ENCODE data around the gene SRM.

DNA sequence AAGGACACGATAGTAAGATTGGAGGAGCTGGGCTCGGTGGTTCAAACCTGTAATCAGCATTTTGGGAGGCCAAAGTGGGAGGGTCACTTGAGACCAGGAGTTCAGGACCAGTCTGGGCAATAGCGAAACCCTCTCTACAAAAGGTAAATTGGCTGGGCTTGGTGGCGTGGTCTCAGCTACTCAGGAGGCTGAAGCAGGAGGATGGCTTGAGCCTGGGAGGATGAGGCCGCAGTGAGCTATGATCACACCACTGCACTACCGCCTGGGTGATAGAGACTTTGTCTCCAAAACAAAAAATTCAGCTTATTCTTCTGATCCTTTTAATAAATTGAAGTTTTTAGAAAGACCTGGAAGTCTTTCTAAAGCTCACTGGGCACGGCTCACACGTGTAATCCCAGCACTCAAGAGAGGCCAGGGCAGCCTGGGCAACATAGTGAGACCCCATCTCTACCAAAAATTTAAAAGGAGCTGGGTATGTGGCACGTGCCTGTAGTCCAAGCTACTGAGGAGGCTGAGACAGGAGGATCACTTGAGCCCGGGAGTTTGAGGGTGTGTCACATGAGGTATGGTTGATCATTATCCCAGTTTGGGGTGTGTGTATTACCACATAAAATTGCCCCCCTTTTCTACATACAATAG lies 28.1 kb downstream of the SRM start:
- TF ChIP-seq, protein P1, sequence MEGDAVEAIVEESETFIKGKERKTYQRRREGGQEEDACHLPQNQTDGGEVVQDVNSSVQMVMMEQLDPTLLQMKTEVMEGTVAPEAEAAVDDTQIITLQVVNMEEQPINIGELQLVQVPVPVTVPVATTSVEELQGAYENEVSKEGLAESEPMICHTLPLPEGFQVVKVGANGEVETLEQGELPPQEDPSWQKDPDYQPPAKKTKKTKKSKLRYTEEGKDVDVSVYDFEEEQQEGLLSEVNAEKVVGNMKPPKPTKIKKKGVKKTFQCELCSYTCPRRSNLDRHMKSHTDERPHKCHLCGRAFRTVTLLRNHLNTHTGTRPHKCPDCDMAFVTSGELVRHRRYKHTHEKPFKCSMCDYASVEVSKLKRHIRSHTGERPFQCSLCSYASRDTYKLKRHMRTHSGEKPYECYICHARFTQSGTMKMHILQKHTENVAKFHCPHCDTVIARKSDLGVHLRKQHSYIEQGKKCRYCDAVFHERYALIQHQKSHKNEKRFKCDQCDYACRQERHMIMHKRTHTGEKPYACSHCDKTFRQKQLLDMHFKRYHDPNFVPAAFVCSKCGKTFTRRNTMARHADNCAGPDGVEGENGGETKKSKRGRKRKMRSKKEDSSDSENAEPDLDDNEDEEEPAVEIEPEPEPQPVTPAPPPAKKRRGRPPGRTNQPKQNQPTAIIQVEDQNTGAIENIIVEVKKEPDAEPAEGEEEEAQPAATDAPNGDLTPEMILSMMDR (IDR thresholded peaks at IDR 0.05): no peak
- TF ChIP-seq, protein P2, sequence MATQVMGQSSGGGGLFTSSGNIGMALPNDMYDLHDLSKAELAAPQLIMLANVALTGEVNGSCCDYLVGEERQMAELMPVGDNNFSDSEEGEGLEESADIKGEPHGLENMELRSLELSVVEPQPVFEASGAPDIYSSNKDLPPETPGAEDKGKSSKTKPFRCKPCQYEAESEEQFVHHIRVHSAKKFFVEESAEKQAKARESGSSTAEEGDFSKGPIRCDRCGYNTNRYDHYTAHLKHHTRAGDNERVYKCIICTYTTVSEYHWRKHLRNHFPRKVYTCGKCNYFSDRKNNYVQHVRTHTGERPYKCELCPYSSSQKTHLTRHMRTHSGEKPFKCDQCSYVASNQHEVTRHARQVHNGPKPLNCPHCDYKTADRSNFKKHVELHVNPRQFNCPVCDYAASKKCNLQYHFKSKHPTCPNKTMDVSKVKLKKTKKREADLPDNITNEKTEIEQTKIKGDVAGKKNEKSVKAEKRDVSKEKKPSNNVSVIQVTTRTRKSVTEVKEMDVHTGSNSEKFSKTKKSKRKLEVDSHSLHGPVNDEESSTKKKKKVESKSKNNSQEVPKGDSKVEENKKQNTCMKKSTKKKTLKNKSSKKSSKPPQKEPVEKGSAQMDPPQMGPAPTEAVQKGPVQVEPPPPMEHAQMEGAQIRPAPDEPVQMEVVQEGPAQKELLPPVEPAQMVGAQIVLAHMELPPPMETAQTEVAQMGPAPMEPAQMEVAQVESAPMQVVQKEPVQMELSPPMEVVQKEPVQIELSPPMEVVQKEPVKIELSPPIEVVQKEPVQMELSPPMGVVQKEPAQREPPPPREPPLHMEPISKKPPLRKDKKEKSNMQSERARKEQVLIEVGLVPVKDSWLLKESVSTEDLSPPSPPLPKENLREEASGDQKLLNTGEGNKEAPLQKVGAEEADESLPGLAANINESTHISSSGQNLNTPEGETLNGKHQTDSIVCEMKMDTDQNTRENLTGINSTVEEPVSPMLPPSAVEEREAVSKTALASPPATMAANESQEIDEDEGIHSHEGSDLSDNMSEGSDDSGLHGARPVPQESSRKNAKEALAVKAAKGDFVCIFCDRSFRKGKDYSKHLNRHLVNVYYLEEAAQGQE (IDR thresholded peaks at IDR 0.05; ENCODE audit: insufficient read depth in 1 of 2, low read depth in 2 of 2, low read length in 1 of 2): no peak
- TF ChIP-seq TCF7L2 (IDR thresholded peaks at IDR 0.05; ENCODE audit: low read depth, low read length): no peak
- TF ChIP-seq POLR2AphosphoS5 (IDR thresholded peaks at IDR 0.05; ENCODE audit: low read depth, low read length): no peak
- TF ChIP-seq SIN3A (IDR thresholded peaks at IDR 0.05; ENCODE audit: borderline replicate concordance, insufficient read depth, low read depth, low read length): no peak
